VCaP (cell line): ENCODE results near the gene CTSW.
A peak's percentile ranks its signal among the peaks of the same experiment; 100 is the strongest.

Experiments
- H3K27ac ChIP-seq: fragments of 450-650 bp; 2 replicates; pipeline ENCODE4 v1.5.1; 2017
- TF ChIP-seq, protein P1 (sequence below): fragments of 450-650 bp; conservative IDR thresholded peaks from 2 replicates; pipeline ENCODE4 v1.5.1; 2017; ENCODE audit warnings: mild to moderate bottlenecking, moderate library complexity

Gene CTSW

DNA sequence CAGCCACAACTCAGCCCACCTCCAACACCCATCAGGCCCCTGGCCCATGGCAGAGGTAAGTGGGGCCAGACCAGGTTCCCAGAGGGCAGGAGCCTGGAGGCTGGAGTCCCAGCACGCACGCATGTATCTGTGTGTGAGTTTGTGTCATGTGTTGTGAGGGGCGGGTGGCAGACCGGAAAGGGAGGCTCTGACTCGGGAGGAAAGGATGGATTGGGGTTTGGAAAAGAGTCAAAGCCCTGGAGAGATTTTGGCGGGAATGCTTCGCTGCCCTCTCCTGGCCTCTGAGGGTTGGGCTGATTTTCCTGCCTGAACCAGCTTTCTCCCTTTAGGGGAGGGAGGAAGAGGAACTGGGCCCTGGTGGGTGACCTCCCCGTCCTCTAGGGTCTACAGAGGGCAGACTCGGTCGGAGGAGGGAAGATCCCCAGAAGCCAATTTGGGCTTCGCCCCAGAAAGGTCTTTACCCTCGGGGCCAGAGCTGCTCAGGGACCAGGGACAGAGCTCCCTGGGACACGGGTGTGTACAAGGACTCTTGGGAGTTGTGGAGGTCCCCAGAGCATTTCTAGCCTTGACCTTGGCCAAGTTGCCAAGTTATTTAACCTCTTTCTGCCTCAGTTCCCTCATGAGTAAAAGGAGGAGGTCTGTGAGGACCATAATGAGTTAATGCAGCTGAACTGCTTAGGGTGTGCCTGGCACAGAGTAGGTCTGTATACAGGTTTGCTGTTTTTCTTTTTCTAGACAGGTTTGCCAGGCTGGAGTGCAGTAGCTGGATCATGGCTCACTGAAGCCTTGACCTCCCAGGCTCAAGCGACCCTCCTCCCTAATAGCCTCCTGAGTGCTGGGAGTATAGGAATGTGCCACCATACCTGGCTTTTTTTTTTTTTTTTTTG lies 32.3 kb downstream of the CTSW start:
- H3K27ac ChIP-seq = peak overlapping the region; percentile 43; the same call in 1 of the 2 replicates
- TF ChIP-seq, protein P1, sequence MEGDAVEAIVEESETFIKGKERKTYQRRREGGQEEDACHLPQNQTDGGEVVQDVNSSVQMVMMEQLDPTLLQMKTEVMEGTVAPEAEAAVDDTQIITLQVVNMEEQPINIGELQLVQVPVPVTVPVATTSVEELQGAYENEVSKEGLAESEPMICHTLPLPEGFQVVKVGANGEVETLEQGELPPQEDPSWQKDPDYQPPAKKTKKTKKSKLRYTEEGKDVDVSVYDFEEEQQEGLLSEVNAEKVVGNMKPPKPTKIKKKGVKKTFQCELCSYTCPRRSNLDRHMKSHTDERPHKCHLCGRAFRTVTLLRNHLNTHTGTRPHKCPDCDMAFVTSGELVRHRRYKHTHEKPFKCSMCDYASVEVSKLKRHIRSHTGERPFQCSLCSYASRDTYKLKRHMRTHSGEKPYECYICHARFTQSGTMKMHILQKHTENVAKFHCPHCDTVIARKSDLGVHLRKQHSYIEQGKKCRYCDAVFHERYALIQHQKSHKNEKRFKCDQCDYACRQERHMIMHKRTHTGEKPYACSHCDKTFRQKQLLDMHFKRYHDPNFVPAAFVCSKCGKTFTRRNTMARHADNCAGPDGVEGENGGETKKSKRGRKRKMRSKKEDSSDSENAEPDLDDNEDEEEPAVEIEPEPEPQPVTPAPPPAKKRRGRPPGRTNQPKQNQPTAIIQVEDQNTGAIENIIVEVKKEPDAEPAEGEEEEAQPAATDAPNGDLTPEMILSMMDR = peak; percentile 95

DNA sequence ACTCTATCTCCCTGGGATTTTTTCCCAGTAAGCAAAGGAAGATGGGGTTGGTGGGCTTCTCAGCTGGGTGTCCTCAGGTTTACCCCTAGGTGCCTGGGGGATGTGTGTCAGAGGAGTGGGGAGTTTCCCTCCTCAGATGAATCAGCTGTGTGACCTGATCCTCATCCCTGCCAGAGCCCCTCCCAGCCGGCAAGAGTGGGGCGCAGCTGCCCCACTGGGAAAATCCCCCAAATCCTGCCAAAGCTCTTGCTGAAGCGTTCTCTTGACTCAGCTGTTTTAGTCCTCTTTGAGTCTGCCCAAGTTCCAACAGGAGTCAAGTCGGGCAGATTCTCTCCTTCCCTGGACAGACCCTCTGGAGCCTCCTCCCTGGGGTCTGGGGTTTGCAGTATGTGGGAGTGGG lies 33.2 kb downstream of the CTSW start:
- H3K27ac ChIP-seq = no peak overlapping the region
- TF ChIP-seq, protein P1 = no peak

DNA sequence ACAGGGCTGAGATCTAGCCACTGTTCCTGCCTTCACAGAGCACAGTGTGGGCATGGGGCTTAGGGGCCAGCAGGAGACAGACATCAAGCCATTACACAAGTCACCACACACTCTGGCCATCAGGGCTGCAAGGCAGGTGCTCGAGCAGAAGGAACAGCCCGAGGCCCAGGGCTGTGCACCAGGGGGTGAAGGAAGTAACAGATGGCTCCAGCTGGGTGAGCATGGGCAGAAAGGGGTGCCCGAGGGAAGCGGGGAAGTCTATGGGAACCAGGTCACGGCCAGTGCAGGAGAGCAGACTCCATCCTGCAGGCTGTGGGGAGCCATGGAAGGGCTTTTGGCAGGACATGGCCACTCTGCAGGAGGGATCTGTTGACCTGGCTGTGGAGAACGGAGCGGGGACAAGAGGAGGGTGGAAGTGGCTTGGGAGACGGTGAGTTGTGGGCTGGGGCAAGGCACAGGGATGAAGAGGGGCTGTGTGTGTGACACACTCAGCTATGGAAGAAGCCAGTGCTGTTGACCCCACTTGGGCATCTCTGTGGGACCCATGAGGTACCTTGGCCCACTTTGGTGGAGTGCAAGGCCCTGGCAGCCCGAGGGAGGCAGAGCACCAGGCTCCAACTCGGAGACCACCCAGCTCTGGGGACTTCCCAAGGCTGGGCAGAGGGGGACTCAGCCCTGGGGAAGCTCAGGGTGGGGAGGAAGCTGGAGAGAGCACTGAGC lies 35.6 kb downstream of the CTSW start:
- H3K27ac ChIP-seq = no peak overlapping the region
- TF ChIP-seq, protein P1 = no peak

DNA sequence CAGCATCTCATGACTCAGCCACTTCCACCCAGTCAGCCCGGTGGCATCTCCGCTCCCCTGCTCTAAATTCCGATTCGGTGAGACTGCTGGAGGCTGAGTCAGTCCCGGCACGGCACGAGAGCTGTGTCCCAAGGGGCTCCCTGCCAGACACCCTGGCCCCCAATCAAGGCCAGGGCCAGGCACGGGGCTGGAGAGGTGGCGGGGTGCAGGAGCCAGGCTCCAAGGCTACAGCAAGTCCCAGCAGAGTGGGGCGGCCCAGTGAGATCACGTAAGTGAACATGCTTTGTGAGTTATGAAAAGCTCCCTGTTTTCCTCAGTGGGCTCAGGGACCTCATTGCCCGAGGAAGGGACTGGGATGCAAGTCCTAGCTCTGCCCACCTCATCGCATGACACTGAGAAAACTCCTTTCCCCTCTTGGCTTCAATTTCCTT lies 36.2 kb downstream of the CTSW start:
- no peak overlapping the region for H3K27ac ChIP-seq

DNA sequence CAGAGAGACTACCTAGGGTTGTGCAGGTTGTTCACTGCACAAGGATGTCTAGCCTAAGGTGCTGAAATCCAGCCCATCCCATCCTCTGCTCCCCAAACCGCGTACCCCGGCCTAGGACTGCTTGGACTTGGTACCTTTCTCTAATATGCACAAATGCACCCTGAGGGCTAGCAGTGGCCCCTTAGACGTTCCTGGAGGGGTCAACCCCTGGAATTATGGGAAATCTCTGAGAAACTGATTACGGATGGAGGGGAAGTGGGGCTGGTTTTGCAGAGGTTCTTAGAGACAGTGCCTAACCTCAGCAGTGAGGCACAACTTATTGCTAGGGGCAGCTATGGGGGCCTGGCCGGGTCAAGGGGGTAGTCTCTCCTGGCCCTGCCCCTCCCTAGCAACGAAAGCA lies 36.8 kb downstream of the CTSW start:
- TF ChIP-seq, protein P1 = no peak
- peak overlapping the region; percentile 100; the same call in 1 of the 2 replicates for H3K27ac ChIP-seq

More for the DNA sequence above, 36.2 kb downstream of the CTSW start:
- TF ChIP-seq, protein P1 = no peak

DNA sequence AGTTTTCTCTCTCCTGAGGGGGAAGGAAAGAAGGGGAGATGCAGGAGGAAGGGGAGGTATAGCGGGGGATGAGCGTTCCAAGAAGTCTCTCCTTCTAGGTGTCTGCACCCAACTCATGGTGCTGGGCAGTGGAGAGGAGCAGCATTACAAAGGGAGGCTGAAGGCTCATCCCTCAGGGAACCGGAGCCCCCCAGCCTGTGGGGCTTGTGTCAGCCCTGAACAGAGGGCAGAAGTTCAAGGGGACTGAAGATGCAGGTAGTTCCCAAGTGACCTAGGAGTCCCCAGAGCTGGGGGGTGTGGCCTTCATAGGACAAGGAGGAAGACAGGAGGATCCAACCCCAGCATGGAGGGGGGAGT lies 37.4 kb downstream of the CTSW start:
- peak overlapping the region; percentile 100; the same call in 1 of the 2 replicates for H3K27ac ChIP-seq

More for the DNA sequence above, 37.4 kb downstream of the CTSW start:
- TF ChIP-seq, protein P1 = no peak
